ENCODE data around the gene ELP6.
A peak's percentile ranks its signal among the peaks of the same experiment; 100 is the strongest.
"Not testable (repeated sequence)": the region's sequence is repeated elsewhere in the genome, so short reads cannot be mapped to it uniquely, and the experiment has no call there.

Gene ELP6

DNA sequence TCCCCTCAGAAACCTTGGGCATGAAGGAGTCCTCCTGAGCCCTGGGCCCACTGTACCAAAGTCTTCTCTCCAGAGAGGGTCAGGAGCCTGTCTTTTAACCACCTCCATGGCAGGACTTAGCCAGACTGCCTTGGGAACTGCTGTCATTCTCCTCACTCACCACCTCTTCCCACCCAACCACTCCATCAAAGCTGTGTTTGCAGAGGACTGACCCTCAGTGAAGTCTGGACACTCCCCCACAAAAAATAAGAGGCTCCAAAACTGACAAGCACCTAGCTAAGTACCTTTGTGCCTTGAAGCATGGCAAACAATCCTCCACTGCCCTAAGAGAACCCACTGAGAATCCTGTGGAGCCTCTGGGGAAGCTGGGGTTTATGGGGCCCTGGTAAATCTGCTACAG is 35.5 kb downstream of the ELP6 start:
- no peak for FAIRE-seq
- TF ChIP-seq, protein P1, sequence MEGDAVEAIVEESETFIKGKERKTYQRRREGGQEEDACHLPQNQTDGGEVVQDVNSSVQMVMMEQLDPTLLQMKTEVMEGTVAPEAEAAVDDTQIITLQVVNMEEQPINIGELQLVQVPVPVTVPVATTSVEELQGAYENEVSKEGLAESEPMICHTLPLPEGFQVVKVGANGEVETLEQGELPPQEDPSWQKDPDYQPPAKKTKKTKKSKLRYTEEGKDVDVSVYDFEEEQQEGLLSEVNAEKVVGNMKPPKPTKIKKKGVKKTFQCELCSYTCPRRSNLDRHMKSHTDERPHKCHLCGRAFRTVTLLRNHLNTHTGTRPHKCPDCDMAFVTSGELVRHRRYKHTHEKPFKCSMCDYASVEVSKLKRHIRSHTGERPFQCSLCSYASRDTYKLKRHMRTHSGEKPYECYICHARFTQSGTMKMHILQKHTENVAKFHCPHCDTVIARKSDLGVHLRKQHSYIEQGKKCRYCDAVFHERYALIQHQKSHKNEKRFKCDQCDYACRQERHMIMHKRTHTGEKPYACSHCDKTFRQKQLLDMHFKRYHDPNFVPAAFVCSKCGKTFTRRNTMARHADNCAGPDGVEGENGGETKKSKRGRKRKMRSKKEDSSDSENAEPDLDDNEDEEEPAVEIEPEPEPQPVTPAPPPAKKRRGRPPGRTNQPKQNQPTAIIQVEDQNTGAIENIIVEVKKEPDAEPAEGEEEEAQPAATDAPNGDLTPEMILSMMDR (IDR thresholded peaks at IDR 0.05; ENCODE audit: insufficient read depth, missing control alignments), result no peak
- DNase-seq (ENCODE audit: insufficient read length, low spot score), result no peak

DNA sequence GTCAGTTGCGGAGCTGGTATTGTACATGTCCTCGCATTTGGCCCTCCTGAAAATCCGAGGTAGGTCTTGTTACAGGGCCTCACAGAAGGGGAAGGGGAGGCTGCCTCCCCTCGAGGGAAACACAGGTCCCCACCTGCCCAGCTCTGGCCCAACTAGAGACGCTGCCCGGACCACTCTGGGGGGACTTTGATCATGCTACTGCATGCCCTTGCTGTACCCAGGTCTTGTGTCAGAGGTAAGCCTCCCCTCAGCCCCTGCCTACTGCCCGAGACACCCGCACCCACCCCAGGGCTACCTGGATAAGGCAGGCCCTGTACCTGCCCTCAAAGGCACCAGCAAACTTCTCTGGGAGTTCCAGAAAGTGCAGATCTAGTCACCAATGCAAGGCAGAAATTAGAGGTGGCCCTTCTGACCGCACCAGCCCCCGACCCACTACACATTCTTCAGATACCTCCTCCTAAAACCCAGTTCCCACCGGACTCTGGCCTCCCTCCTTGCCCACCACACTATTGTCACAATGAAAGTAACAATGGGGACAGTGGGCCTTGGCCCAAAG is 36.8 kb downstream of the ELP6 start:
- no peak for FAIRE-seq
- TF ChIP-seq, protein P1 (IDR thresholded peaks at IDR 0.05; ENCODE audit: insufficient read depth, missing control alignments), result no peak

DNA sequence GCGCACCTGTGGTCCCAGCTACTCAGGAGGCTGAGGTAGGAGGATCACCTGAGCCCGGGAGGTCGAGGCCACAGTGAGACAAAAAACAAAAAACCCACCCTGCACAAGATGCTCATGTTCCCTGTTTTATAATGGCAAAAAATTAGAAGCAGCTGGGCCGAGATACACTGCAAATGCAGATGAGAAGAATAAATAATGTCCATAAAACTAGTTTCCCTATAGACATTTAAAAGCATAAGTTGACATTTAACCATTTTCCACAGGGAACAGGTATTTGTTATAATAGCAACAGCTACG is 37.2 kb downstream of the ELP6 start:
- TF ChIP-seq, protein P1 (IDR thresholded peaks at IDR 0.05; ENCODE audit: insufficient read depth, missing control alignments), result no peak
- FAIRE-seq, result no peak

More for the DNA sequence above, 36.8 kb downstream of the ELP6 start:
- DNase-seq (ENCODE audit: insufficient read length, low spot score), result no peak

DNA sequence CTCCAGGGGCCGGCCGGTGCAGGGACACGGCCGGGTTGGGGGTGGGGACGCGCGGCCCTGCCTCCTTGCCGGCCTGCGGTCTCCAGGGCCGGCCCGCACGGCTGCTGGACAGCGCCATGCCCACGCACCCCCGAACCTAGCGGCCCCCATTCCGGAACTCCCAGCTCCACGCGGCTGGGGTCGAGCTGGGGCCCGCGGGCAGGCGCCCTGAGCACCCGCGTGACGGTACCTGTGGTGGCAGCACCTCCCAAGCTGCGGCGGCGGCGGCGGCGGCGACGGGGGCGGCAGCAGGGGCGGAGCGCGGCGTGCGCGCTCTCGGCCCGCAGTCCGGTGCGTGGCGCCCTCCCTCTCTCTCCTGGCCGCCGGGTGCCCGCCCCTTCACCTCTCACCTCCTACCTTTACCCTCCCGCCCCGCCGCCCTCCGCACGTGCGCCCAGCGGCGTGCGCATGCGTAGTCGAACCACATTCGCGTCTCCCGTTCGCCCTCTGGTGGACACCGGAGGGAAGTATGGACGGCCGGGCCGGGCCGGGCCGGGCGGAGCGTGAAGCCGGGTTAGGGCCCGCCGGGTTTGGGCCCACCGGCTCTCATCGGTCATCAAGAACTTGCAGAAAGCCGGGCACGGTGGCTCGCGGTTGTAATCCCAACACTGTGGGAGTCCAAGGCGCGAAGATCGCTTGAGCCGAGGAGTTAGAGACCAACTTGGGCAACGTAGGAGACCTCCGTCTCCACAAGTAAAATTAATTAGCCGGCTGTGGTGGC is 37.8 kb downstream of the ELP6 start, which contains the start of gene SCAP:
TSS of gene SCAP (minus strand) at position 372 of the 760 bp plus-strand sequence. CDS start 32,948 bp downstream, outside the sequence.
- peak; percentile 72 for DNase-seq (ENCODE audit: insufficient read length, low spot score)
- FAIRE-seq, result no peak
- TF ChIP-seq, protein P1 (IDR thresholded peaks at IDR 0.05; ENCODE audit: insufficient read depth, missing control alignments), result peak; percentile 67

More for the DNA sequence above, 37.2 kb downstream of the ELP6 start:
- DNase-seq (ENCODE audit: insufficient read length, low spot score), result no peak

DNA sequence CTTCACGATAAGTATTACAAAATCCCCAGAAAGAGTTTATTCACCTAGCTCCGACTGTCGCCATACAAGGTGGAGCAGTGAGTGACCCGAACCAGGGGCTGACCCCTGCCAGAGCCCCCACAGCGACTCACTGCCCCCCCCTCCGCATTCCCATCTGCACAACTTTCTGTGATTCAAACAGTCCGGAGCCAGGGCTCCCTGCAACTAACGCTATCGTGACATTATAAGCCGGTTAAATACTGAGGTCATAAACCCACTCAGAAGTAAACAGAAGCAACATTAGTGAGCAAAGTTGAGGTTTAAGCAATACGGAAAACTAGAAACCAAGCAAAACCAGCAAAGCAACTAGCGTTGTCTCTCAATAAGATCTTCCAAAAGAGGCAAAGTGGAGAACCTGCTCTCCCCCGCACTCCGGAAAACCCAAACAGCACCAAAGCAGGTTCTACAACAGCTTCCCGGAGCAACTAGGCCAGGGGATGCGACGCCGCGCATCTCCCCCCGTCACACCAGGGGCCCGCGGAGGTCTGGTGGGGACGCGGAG is 38.4 kb downstream of the ELP6 start:
- TF ChIP-seq, protein P1 (IDR thresholded peaks at IDR 0.05; ENCODE audit: insufficient read depth, missing control alignments), result no peak
- FAIRE-seq (no peak), DNase-seq (ENCODE audit: insufficient read length, low spot score) (no peak)

DNA sequence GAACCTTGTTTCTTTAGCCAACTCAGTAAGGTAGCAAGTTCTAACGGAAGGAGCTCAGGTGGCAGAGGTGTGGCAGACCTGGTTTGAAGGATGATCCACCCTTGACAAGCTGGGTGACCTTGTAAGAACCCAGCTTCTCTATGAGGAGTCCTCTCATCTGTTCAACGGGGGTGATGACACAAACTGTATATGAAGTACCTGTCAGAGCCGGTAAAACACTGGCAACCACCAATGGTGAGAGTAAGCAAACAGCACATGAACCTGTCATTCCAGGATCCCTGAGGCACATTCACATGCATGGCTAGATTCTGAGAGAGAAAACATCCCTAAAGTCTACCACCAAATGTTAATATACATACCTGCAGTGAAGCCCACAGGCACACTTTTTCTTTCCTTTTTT is 40.1 kb downstream of the ELP6 start:
- DNase-seq (ENCODE audit: insufficient read length, low spot score), result no peak
- TF ChIP-seq, protein P1 (IDR thresholded peaks at IDR 0.05; ENCODE audit: insufficient read depth, missing control alignments), result no peak
- no peak for FAIRE-seq

DNA sequence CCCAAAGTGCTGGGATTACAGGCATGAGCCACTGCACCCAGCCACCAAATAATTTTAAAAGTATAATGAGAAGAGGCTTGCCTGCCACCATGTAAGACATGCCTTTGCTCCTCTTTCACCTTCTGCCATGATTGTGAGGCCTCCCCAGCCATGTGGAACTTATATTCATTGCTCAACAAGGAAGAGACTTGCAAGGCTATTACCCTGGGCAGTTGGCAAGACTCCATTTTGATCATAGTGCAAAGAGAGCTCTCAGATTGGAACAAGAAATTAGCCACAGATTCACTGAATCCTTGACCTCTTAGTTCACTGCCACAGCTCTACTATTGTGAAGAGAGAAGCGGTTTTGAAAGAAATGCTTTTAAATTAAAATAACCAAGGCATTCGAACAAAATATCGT is 43.9 kb downstream of the ELP6 start:
- DNase-seq (ENCODE audit: insufficient read length, low spot score) (no peak), FAIRE-seq (no peak)
- TF ChIP-seq, protein P1 (IDR thresholded peaks at IDR 0.05; ENCODE audit: insufficient read depth, missing control alignments), result no peak

DNA sequence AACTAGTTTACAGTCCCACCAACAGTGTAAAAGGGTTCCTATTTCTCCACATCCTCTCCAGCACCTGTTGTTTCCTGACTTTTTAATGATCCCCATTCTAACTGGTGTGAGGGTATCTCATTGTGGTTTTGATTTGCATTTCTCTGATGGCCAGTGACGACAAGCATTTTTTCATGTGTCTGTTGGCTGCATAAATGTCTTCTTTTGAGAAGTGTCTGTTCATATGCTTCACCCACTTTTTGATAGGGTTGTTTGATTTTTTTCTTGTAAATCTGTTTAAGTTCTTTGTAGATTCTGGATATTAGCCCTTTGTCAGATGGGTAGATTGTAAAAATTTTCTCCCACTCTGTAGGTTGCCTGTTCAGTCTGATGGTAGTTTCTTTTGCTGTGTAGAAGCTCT is 45.2 kb downstream of the ELP6 start:
- DNase-seq (ENCODE audit: insufficient read length, low spot score); FAIRE-seq: not testable (repeated sequence)

Measured in D721Med (cell line).